ENCODE data around the gene ARID1B. TPM values are rescaled to one million over a fixed set of nuclear protein-coding genes. Genes with fewer than 3 reads are reported as not detected.
A peak's percentile ranks its signal among the peaks of the same experiment; 100 is the strongest.

The ARID1B gene
- total RNA-seq, 2 donors from 2014 or later, result 65.1 to 99.4 TPM

DNA sequence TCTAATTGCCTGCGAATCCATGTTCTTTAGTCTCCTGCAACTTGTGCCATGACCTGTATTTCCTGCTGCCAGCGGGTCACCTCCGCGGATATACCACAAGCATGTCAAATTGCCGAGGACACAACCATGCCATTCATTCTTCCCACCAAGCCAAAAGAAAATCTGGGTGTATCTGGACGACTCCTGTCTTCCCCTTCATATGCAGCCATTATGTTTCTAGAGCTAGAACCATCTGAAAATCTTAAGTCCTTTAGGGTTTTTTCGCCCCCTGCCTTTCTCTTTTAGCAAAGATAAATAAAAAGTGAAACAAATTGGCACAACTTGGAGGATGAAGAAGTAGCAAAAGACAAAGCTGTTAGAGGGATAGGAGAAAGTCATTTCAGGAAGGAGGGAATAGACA is 242.6 kb downstream of the ARID1B start:
- 75% methylated on average over 7 of the region's 7 CpGs for WGBS
- intact Hi-C loops (cut with DNase I), result loop anchor here (2.0 to 5.0 kb wide), 3 partner anchors 62 to 332 kb away; no protein-coding TSS in a partner anchor
- Histone ChIP-seq H3K9me3 (no peaks in the 10 kb centered on the region), H3K36me3 (no peaks in the 10 kb centered on the region), H3K4me3 (no peak overlapping the region), H3K4me1 (replicated peaks) (peaks cover 4% of the 10 kb centered on the region), H3K27me3 (replicated peaks; ENCODE audit: insufficient read depth) (no peaks in the 10 kb centered on the region), H3K27ac (peak overlapping the region in 1 of 2 donors; percentile 99)
- DNase-seq (ENCODE audit: low spot score), result no peak
- TF ChIP-seq, protein P1, sequence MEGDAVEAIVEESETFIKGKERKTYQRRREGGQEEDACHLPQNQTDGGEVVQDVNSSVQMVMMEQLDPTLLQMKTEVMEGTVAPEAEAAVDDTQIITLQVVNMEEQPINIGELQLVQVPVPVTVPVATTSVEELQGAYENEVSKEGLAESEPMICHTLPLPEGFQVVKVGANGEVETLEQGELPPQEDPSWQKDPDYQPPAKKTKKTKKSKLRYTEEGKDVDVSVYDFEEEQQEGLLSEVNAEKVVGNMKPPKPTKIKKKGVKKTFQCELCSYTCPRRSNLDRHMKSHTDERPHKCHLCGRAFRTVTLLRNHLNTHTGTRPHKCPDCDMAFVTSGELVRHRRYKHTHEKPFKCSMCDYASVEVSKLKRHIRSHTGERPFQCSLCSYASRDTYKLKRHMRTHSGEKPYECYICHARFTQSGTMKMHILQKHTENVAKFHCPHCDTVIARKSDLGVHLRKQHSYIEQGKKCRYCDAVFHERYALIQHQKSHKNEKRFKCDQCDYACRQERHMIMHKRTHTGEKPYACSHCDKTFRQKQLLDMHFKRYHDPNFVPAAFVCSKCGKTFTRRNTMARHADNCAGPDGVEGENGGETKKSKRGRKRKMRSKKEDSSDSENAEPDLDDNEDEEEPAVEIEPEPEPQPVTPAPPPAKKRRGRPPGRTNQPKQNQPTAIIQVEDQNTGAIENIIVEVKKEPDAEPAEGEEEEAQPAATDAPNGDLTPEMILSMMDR (IDR thresholded peaks at IDR 0.05), result no peak
- no peak for TF ChIP-seq POLR2AphosphoS5 (IDR thresholded peaks at IDR 0.05)
- no peak for TF ChIP-seq POLR2A (IDR thresholded peaks at IDR 0.05)

DNA sequence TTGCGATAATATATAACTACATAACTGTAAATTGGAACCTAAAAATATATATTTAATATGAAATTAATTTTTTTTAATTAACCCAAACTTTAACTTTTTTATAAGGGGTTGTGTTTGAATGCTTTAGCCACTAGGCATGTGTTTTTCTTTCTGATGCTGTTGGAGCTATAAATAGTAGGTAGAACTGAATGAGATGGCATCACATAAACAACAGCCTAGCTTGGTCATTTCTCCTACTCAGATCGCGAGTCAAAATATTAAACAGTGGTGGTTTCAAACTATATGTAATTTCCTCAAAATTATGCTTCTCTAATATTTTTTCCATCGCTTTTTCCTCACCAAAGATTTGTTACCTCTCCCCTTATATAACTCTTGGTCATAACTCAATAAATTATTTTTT is 243.2 kb downstream of the ARID1B start:
- peak overlapping the region; percentile 80 to 84 for H3K4me3 ChIP-seq
- H3K36me3 ChIP-seq, result no peaks in the 10 kb centered on the region
- H3K27me3 ChIP-seq (replicated peaks; ENCODE audit: insufficient read depth), result no peaks in the 10 kb centered on the region
- TF ChIP-seq POLR2A (IDR thresholded peaks at IDR 0.05), result no peak
- H3K9me3 ChIP-seq, result no peaks in the 10 kb centered on the region
- 51% methylated on average over 4 of the region's 4 CpGs for WGBS
- DNase-seq (ENCODE audit: low spot score), result no peak
- intact Hi-C loops (cut with DNase I), result loop anchor here (2.0 to 5.0 kb wide), 2 partner anchors 242 to 333 kb away; no protein-coding TSS in a partner anchor
- peaks cover 4% of the 10 kb centered on the region for H3K4me1 ChIP-seq (replicated peaks)
- peak overlapping the region; percentile 99 for H3K27ac ChIP-seq

DNA sequence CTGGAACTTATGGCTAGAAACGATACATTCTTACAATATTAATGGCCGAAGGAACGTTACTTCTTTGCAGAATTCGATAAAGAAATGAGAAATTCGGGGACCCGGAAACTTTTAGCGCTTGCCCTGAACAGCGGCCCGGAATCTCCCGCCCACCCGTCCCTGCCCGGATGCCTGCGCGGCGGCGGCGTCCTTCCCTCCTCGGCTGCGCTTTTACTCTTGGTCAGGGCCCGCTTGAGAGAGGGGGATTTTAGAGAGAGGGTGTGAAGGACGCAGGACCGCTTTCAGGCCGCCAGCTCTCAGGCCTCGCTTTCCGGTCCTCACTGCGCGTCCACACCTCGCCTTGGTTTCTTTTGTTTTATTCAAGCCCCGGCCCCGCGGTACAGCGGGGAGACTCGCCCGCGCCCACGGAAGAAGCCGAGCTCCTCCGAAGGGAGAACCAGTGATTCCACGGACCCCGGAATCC is 243.7 kb downstream of the ARID1B start:
- H3K4me1 ChIP-seq (replicated peaks), result peaks cover 4% of the 10 kb centered on the region
- TF ChIP-seq, protein P1 (IDR thresholded peaks at IDR 0.05), result no peak
- TF ChIP-seq POLR2AphosphoS5 (IDR thresholded peaks at IDR 0.05), result no peak
- no peak for TF ChIP-seq POLR2A (IDR thresholded peaks at IDR 0.05)
- intact Hi-C loops (cut with DNase I), result loop anchor here (2.0 to 5.0 kb wide), 2 partner anchors 242 to 334 kb away; no protein-coding TSS in a partner anchor
- peak overlapping the region; percentile 80 to 84 for H3K4me3 ChIP-seq
- DNase-seq (ENCODE audit: low spot score), result peak; percentile 39
- no peaks in the 10 kb centered on the region for H3K27me3 ChIP-seq (replicated peaks; ENCODE audit: insufficient read depth)
- H3K27ac ChIP-seq, result peak overlapping the region; percentile 99
- WGBS, result 0% methylated on average over 40 of the region's 40 CpGs
- H3K9me3 ChIP-seq, result no peaks in the 10 kb centered on the region
- no peaks in the 10 kb centered on the region for H3K36me3 ChIP-seq

DNA sequence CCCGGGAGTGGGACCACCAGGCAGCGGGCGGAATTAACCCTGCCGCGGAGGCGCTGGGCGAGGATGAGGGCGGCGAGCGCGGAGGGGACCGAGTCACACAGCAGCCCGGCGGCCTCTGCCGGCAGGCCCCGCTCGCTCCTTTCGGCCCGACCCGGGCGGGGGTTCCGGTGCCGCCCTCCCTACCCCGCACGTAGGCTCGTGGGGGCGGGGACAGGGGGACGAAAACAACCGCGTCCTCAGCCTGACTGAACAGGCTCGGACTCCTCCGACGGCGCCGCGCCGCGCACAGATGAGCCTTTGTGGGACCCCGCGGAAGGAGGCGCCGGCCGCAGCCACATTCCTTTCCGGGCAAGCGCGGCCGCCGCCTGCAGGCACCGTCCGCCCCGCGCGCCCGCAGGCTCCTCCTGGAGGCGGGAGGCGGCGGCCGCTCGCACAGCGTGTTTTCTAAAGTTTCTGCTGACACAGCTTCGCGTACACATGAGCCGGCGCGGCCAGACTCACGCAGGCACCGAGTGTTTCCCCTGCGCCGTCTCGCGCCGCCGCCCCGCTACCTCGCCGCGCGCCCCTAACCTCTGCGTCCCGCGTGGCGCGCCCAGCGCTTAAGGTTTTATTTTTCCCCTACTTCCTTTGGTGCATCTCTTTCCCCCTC is 244.3 kb downstream of the ARID1B start:
- Histone ChIP-seq H3K36me3 (no peaks in the 10 kb centered on the region), H3K4me3 (peak overlapping the region; percentile 80 to 84), H3K27me3 (replicated peaks; ENCODE audit: insufficient read depth) (no peaks in the 10 kb centered on the region), H3K27ac (peak overlapping the region; percentile 99), H3K9me3 (no peaks in the 10 kb centered on the region), H3K4me1 (replicated peaks) (peaks cover 4% of the 10 kb centered on the region)
- peak; percentile 92 for DNase-seq (ENCODE audit: low spot score)
- intact Hi-C loops (cut with DNase I), result loop anchor here (2.0 to 5.0 kb wide), 2 partner anchors 243 to 334 kb away; no protein-coding TSS in a partner anchor
- TF ChIP-seq, protein P1 (IDR thresholded peaks at IDR 0.05), result peak in 3 of 4 experiments; percentile 34 to 46 (median 44)
- TF ChIP-seq POLR2A (IDR thresholded peaks at IDR 0.05) (peak; percentile 98), POLR2AphosphoS5 (IDR thresholded peaks at IDR 0.05) (peak; percentile 89)
- WGBS, result under 1% methylated on average over 64 of the region's 84 CpGs

DNA sequence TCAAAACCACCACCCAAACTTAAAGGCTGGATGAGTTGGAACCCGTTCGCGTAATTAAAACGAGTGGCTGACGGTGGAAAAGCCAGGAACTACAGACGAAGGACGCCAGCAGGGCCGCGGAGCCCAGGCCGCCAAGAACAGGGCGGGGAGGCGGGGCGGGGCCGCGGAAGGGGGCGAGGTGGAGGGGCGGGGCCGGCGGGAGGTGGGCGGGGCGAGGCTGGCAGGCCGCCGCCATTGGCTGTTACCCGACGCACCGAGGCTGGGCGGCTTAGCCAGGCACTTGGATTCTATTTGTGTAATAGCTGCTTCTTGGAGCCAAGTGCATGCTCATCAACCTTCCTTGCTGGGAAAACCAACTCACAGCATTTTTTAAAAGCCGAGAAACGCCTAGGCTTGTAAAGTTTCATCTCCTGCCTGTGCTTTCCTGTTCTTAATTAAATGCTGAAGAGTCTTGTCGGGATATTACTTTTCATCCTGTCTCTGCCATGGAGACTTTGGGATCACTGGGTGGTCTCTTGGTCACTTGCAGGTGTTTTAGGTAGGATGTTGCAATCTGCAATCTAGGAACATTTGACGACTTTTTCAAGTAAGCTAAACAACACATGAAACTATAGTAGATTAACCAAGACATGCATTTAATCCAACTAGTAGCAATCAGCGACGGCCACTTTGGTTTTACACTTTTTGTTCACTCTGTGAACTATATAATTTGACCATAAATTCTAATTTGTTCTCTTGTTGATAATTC is 245.0 kb downstream of the ARID1B start:
- Histone ChIP-seq H3K4me3 (peak overlapping the region; percentile 80 to 84), H3K27ac (peak overlapping the region; percentile 99), H3K36me3 (no peaks in the 10 kb centered on the region), H3K27me3 (replicated peaks; ENCODE audit: insufficient read depth) (no peaks in the 10 kb centered on the region), H3K9me3 (no peaks in the 10 kb centered on the region), H3K4me1 (replicated peaks) (peaks cover 4% of the 10 kb centered on the region)
- peak; percentile 91 for DNase-seq (ENCODE audit: low spot score)
- intact Hi-C loops (cut with DNase I), result loop anchor here (2.0 to 5.0 kb wide), 2 partner anchors 243 to 335 kb away; no protein-coding TSS in a partner anchor
- WGBS, result 2% methylated on average over 19 of the region's 33 CpGs
- TF ChIP-seq POLR2AphosphoS5 (IDR thresholded peaks at IDR 0.05), result peak; percentile 91
- peak; percentile 46 for TF ChIP-seq POLR2A (IDR thresholded peaks at IDR 0.05)
- TF ChIP-seq, protein P1 (IDR thresholded peaks at IDR 0.05), result no peak

Measured in prostate gland (tissue), 2 donors.